ENCODE results near the gene FANCE.
"Not testable (repeated sequence)": the region's sequence is repeated elsewhere in the genome, so short reads cannot be mapped to it uniquely, and the experiment has no call there.

Gene FANCE

DNA sequence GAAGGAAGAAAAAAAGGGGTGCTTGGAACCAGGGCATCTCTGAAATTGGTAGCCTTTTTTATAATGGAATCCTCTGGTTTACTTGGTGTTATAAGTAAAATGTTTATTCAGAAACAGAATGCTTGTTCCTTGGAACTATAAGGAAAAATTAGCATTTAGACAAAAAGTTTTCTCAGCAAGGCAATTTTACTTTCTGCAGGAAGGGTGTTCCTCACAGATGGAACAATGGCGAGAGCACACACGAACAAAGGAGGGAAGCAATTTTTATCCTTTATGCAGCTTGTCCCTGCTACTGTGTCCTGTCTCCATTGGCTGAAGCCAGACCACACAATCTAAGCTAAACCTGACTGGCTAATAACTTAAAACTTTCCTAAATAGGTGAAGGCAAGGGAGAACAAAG lies 22.7 kb upstream of the FANCE start:
- FAIRE-seq (no peak), DNase-seq (ENCODE audit: insufficient read length, low spot score) (no peak)

DNA sequence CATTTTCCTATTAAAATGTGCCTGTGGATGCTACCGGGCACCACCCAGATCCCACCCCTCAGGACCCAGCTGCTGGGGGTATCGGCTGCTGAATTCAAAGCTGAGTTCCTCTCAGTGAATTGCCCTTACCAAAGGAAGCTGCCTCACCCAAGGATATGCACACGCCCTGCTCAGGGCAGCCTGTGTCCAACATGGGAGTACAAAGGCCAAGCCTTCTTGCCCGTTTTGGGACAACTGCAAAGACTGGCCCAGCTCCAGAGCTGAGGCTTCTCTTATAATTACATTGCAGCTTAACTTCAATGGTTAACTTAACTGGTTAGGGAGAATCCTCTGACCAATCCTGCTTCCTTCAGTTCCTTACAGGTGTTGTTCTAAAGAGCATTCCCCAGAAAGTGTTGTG lies 19.8 kb upstream of the FANCE start:
- no peak for FAIRE-seq
- no peak for DNase-seq (ENCODE audit: insufficient read length, low spot score)

DNA sequence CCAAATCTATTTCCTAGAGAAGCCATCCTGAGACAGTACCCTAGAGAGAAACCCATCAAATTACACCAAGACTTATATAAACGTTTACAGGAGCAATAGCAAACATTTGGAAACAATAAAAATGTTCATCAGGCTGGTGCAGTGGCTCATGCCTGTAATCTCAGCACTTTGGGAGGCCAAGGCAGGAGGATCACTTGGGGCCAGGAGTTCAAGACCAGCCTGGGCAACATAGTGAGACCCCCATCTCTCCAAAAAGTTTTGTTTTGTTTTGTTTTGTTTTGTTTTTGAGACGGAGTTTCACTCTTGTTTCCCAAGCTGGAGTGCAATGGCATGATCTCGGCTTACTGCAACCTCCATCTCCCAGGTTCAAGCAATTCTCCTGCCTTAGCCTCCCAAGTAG lies 19.4 kb upstream of the FANCE start:
- FAIRE-seq; DNase-seq (ENCODE audit: insufficient read length, low spot score): not testable (repeated sequence)

GRCh38 chr6:35435074-35435837 lies 16.9 kb upstream of the FANCE start:
- no peak for DNase-seq (ENCODE audit: insufficient read length, low spot score)
- no peak for FAIRE-seq

- FAIRE-seq (no peak), DNase-seq (ENCODE audit: insufficient read length, low spot score) (no peak)
Observed at GRCh38 chr6:35436071-35436857, 15.9 kb upstream of the FANCE start.

DNA sequence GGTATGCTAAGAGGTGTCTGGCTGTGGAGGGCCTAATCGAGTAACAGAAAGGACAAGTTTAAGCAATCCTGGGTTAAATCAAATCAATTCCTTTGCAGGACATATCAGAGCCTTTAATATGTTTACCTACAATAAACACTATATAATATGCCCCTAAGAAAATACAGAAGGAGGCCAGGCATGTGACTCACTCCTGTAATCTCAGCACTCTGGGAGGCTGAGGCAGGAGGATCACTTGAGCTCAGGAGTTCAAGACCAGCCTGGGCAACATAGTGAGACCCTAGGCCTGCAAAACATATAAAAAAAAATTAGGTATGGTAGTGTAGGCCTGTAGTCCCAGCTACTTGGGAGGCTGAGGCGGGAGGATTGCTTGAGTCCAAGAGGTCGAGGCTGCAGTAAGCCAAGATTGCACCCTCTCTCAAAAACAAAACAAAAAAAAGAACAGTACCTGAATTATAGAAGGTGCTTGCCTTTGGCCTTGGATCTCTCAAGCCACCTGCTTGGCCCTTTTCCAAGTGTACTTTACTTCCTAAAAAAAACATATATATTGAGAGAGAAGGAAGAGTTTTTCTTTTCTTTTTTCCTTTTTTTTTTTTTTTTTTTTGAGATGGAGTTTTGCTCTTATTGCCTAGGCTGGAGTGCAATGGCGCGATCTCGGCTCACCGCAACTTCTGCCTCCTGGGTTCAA lies 13.6 kb upstream of the FANCE start:
- FAIRE-seq; DNase-seq (ENCODE audit: insufficient read length, low spot score): not testable (repeated sequence)

DNA sequence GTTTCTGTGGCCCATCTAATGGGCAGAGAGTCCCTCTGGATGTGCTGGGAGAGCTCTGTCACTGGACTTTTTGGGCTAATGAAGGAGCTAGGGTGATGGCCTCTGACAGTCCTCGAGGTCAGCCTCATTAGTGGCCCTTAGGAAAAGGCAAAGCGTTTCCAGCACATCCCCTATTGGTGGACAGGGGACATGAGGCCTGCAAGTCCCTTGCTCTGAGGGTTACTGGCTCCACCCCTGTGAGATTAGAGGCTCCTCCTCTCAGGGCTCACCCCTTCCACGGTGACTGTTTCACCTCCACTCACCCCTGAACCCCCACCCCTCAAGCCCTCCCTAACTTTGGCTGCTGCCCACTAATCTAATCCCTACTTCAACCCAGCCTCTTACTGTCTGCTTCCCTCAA lies 12.8 kb upstream of the FANCE start:
- DNase-seq (ENCODE audit: insufficient read length, low spot score) = no peak
- no peak for FAIRE-seq

- no peak for DNase-seq (ENCODE audit: insufficient read length, low spot score)
- no peak for FAIRE-seq
Observed at GRCh38 chr6:35441205-35441604, 10.9 kb upstream of the FANCE start.

- FAIRE-seq (no peak), DNase-seq (ENCODE audit: insufficient read length, low spot score) (no peak)
Observed at GRCh38 chr6:35441642-35442041, 10.5 kb upstream of the FANCE start.

DNA sequence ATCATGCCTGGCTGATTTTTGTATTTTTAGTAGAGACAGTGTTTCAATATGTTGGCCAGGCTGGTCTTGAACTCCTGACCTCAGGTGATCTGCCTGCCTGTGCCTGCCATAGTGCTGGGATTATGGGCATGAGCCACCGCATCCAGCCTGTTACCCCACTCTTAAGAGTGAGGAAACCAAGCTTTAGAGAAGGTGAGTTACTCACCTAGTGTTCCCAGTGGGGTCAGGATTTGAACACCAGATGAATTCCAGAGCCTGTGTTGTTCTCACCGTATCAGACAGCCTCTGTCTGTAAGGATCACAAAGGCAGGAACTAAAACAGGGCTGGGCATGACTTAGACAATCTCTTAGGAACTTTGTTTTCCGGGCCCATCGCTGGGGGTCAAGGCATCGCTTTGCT lies 9.4 kb upstream of the FANCE start:
- FAIRE-seq (no peak), DNase-seq (ENCODE audit: insufficient read length, low spot score) (no peak)

- FAIRE-seq = no peak
- DNase-seq (ENCODE audit: insufficient read length, low spot score) = no peak
Observed at GRCh38 chr6:35443341-35444030, 8.7 kb upstream of the FANCE start.

- DNase-seq (ENCODE audit: insufficient read length, low spot score) (no peak), FAIRE-seq (no peak)
Observed at GRCh38 chr6:35445691-35446090, 6.4 kb upstream of the FANCE start.

DNA sequence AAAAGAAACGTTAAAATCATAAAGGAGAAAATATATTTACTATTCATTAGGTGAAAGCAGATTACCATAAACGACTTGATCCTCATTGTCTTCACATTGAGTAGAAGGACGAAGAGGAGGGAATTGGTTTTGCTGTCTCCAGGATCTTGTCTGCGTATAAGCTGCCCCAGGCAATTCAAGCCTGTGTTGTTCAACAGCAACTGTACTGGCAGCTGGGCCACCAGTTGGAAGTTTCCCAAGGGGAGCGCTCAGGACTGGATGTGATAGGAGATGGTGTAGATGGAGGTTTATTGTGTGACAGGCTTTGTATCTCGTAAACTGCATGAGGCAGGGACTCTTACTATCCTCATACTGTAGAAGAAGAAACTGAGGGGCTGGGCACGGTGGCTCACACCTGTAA lies 3.9 kb upstream of the FANCE start:
- FAIRE-seq = no peak
- no peak for DNase-seq (ENCODE audit: insufficient read length, low spot score)

DNA sequence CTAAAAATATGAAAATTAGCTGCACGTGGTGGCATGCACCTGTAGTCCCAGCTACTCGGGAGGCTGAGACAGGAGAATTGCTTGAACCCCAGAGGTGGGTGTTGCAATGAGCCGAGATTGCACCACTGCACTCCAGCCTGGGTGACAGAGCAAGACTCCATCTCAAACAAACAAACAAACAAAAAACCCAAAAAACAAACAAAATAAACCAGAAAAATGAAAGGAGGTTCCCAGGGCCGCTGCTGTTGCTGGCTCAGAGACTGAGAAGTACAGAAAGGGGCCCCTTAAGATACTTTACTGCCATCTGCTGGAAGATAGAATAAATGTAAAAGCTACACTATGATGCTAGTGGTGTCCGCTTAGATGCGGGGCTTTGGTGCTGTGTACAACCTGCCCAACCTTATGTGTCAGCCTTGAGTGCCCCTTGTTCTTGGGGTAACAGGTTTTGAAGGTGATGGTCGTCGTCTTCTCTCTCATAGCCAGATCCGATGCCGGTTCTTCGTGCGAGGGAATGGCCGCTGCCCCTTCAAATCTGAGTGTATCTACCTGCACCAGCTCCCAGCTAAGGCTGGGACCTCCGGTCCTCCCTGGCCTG lies 2.8 kb upstream of the FANCE start:
- FAIRE-seq (no peak), DNase-seq (ENCODE audit: insufficient read length, low spot score) (peak; percentile 86)

DNA sequence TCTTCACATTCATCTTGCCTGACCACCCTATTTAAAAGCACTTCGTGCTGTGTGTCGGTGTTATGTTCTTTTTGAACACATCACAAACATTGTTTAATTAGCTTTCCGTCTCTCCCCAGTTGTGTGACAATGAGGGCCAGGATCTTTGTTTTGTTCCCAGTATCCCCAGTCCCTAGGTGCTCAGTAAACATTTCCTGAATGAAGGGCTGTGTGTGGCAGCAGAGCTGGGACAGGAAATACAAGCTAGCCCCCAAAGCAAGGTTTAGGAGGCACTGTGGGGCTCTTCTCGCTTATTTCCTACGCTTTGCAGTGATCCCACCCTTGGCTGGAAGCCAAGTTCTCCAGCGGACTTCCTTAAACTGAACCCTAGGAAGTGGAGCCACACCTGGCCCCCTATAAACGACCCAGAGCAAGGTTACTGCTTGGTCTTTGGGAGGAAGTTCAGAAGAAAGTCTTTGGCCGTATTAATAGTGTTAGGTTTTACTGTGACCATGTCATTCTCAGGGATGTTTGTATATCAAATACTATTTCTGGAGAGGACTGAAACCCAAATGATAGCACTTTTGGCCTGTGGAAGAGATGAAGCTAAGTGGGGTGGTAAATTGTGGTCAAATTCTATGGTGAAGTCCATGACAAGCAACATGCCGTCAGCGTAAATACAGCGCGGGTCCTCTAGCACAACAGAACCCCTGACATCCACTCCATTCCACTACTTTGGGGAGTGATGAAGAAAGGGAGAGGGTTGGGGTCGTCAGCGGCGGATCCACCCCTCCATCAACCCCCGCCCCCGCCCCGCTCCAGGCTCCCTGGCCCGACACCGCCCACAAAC lies 570 bp upstream of the FANCE start:
- no peak for DNase-seq (ENCODE audit: insufficient read length, low spot score)
- FAIRE-seq = no peak

DNA sequence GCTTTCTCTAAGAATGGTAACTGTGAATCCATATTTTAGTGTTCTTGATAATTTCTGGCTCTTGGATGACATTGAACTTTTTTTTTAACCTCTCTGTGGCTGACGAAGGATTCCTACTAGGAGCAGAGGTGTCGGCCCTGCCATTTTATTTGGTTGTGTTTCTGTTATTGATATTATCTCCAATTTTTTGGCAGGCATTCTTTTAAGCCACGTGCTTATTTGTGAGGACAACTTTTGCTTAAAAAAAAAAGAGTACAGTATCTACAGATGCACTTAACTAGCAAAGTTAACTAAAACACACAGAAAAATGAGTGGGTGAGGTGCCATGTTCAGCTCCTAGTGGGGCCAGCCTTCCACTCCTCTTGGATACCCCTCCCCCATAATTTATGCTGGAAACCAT lies 1.1 kb downstream of the FANCE start:
- FAIRE-seq (no peak), DNase-seq (ENCODE audit: insufficient read length, low spot score) (no peak)

- DNase-seq (ENCODE audit: insufficient read length, low spot score) (no peak), FAIRE-seq (no peak)
Observed at GRCh38 chr6:35454391-35455110, 2.4 kb downstream of the FANCE start.

- FAIRE-seq (no peak), DNase-seq (ENCODE audit: insufficient read length, low spot score) (no peak)
Observed at GRCh38 chr6:35457907-35458306, 5.8 kb downstream of the FANCE start.

DNA sequence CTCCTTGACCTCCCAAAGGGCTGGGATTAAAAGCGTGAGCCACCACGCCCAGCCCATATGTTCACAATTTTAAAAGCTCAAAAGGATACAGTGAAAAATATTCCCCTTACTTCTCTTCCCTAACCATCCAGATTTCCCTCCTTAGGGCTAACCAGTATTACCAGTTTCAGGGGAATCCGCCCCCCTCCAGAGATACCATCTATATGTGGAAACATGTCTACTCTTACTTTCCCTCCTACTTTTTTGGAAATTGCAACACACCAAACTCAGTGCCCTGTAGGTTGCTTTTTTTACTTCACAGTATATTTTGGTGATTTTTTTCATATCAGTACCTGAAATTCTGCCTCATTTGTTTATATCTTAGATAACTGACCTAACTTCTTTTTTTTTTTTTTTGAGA lies 9.1 kb downstream of the FANCE start:
- FAIRE-seq = no peak
- no peak for DNase-seq (ENCODE audit: insufficient read length, low spot score)

All from HTR-8/SVneo (cell line).